DND-41 (cell line): ENCODE data around the gene CACNA1E.

Source experiments
- CTCF ChIP-seq: IDR thresholded peaks from 2 replicates; pipeline ENCODE4 v1.5.1; 2012; ENCODE audit warnings: borderline replicate concordance, low read length, moderate library complexity, mild to moderate bottlenecking; ENCODE audit not compliant: poor library complexity, severe bottlenecking; ENCODE audit errors: extremely low read depth
- EZH2 ChIP-seq: IDR thresholded peaks from 3 replicates; pipeline ENCODE4 v1.6.1; 2012; ENCODE audit warnings: borderline replicate concordance, low read depth, mild to moderate bottlenecking, moderate library complexity, low read length, inconsistent platforms; ENCODE audit not compliant: severe bottlenecking

GRCh38 chr1:181482001-181482430 lies 1.3 kb upstream of the CACNA1E start:
- TF ChIP-seq CTCF, result no peak
- no peak for TF ChIP-seq EZH2
